ENCODE measurements around the gene ALKAL2.

GRCh38 chr2:271917-272316, 16.0 kb downstream of the ALKAL2 start:
- no peak for TF ChIP-seq CTCF (IDR thresholded peaks at IDR 0.05)
- TF ChIP-seq POLR2A (IDR thresholded peaks at IDR 0.05): no peak
- no peak for TF ChIP-seq POLR2AphosphoS5 (IDR thresholded peaks at IDR 0.05)
